Measurements from ENCODE around the gene RALGPS1.
"Not testable (repeated sequence)": the region's sequence is repeated elsewhere in the genome, so short reads cannot be mapped to it uniquely, and the experiment has no call there.

RALGPS1 gene

DNA sequence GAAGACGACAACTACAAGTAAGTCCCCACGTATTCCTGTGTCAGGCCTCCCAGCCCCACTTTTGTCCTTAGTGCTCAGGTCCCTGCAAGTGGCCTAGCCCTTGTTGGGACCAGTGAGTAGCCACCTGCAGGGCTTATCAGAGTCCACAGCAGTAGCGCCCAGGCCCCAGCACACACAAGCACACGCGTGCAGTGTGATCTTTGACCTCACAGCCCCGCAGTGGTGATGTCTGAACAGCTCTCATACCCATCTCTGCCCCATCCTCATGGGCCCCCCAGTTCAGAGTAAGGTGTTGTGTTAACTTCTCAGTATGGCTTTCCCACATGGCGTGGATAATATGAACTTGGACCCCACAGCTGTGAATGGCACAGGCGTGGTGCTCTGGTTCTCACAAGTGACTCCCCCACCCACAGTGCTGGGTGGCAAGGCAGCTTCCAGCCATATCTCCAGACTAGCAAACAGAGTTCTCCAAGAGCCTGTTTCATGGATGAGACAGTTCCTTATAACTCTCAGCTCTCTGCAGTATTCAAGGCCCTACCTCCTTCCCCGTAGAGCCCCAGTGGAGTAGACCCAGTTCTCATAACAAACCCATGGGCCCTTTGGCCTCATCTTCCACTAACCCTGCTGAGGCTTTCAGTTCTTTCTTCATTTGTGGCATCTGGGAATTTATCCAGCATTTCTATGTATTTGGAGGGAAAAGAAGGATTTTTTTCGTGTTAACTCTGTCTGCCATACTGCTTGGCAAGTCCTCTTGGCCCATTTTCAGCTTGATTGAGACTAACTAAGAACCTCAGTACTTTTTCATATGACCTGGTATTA, 254.4 kb downstream of the RALGPS1 start:
- TF ChIP-seq, protein P1, sequence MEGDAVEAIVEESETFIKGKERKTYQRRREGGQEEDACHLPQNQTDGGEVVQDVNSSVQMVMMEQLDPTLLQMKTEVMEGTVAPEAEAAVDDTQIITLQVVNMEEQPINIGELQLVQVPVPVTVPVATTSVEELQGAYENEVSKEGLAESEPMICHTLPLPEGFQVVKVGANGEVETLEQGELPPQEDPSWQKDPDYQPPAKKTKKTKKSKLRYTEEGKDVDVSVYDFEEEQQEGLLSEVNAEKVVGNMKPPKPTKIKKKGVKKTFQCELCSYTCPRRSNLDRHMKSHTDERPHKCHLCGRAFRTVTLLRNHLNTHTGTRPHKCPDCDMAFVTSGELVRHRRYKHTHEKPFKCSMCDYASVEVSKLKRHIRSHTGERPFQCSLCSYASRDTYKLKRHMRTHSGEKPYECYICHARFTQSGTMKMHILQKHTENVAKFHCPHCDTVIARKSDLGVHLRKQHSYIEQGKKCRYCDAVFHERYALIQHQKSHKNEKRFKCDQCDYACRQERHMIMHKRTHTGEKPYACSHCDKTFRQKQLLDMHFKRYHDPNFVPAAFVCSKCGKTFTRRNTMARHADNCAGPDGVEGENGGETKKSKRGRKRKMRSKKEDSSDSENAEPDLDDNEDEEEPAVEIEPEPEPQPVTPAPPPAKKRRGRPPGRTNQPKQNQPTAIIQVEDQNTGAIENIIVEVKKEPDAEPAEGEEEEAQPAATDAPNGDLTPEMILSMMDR (conservative IDR thresholded peaks at IDR 0.05; ENCODE audit: low read length) = no peak
- no peak overlapping the region for H3K4me3 ChIP-seq (ENCODE audit: low read length)
- no peak for DNase-seq (ENCODE audit: low read depth)

DNA sequence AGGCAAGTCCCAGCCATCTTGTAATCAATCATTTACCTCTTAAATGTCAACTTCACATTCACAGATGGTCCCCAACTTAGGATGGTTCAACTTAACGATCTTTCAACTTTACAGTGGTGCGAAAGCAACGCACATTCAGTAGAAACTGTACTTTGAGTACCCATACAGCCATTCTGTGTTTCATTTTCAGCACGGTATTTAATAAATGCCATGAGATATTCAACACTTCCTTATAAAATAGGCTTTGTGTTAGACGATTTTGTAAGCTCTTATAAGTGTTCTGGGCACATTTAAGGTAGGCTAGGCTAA, 254.9 kb downstream of the RALGPS1 start:
- H3K4me3 ChIP-seq (ENCODE audit: low read length) = no peak overlapping the region
- DNase-seq (ENCODE audit: low read depth) = no peak
- TF ChIP-seq, protein P1 (conservative IDR thresholded peaks at IDR 0.05; ENCODE audit: low read length) = no peak

DNA sequence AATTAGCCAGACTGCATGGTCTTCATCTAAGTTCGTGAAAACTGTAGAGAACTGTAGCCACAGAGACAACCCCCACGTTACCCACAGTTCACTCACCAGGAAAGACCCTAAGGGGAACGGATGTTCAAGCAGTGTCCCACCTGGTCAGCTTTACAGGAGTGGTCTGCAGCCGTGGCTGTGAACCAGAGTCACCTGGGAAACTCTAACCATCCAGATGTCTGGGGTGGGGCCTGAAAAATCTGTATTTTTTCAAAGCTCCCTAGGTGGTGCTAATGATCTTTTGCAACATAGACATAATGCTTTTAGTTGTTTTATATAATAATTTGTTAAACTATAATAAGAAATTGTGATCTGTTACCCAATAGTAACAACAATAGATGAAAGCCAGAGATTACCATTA, 255.5 kb downstream of the RALGPS1 start:
- TF ChIP-seq, protein P1 (conservative IDR thresholded peaks at IDR 0.05; ENCODE audit: low read length) = no peak
- H3K4me3 ChIP-seq (ENCODE audit: low read length) = no peak overlapping the region
- DNase-seq (ENCODE audit: low read depth) = no peak

DNA sequence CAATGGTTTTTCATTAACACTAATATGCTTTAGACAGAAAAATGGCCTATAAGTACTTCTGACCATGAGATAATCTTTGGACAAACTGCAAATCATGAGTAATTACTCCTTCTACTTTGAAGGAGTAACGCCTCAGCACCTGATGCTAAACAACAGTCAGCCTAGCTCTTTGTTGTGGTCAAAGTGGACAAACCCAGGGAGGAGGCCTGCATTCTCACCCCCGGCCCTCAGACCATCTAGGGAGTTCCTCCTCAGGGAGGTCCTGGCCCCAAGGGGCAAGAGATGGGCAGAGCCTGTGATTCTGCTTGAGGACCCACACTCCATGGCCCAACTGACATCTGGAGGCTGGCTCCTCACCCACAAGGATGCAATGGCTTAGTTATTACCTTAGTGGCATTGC, 256.1 kb downstream of the RALGPS1 start:
- no peak overlapping the region for H3K4me3 ChIP-seq (ENCODE audit: low read length)
- no peak for DNase-seq (ENCODE audit: low read depth)
- TF ChIP-seq, protein P1 (conservative IDR thresholded peaks at IDR 0.05; ENCODE audit: low read length) = no peak

DNA sequence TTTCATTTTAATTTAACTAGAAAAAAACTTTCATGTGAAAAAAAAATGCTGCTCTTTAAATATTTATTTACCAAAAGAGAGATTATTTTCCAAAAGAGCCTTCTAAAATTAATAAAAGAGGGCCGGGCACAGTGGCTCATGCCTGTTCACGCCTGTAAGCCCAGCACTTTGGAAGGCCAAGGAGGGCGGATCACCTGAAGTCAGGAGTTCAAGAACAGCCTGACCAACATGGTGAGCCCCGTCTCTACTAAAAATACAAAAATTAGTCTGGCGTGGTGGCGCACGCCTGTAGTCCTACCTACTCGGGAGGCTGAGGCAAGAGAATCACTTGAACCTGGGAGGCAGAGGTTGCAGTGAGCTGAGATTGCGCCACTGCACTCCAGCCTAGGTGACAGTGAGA, 256.8 kb downstream of the RALGPS1 start:
- not testable (repeated sequence) for DNase-seq (ENCODE audit: low read depth); H3K4me3 ChIP-seq (ENCODE audit: low read length)

DNA sequence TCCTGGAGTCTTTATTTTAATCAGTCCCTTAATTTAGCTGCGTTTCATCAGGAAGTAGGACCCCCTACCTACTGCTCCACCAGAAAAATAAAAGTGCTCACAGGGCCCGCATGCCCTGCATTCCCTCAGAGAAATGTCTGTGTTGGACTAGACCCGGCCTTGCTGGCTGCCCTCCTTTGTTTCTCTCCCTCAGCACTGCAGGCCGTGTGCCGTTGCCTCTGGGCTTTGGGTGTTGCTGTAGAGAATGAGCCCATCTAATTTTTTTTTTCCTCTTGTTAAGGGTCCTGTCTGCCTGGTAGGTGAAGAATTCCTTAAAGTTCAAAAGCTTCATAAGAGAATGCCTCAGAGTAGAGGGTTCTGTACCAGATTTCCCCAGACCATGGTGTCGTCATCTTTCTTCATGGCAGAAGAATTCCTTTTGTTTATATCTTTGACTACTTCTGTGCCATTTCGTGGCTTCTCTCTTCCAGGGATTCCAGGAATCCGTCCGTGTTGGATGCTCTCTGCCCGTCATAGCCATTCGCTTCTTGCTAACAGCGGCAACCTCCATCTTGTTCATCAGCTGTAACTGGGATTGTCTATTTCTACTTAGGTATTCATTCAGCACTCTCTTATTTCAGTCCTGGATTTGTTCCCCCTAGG, 257.6 kb downstream of the RALGPS1 start:
- DNase-seq (ENCODE audit: low read depth) = no peak
- no peak overlapping the region for H3K4me3 ChIP-seq (ENCODE audit: low read length)
- TF ChIP-seq, protein P1 (conservative IDR thresholded peaks at IDR 0.05; ENCODE audit: low read length) = no peak

DNA sequence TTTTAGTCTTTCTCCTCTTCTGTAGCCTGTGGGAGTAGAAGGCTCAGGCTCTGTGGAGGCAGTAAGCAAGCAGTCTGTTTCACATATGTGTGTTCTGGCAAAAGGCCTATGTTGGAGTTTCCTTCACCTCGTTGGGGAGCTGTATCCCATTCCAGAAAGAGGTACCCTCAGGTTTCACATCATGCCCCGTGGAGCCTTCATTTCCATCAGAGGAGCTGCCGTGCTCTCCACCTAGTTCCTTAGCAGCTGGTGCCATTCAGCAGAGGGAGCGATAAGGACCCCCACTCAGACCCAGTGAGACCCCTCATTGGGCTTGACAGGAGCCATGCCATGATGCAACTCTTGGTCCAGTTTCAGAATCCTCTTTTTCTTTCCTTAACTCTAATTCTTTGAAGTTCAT, 258.5 kb downstream of the RALGPS1 start:
- DNase-seq (ENCODE audit: low read depth) = peak; percentile 35
- TF ChIP-seq, protein P1 (conservative IDR thresholded peaks at IDR 0.05; ENCODE audit: low read length) = no peak
- no peak overlapping the region for H3K4me3 ChIP-seq (ENCODE audit: low read length)
